GM21717 (cell line): Measurements from ENCODE around the gene GPR160.
A peak's percentile ranks its signal among the peaks of the same experiment; 100 is the strongest.
"Not testable (repeated sequence)": the region's sequence is repeated elsewhere in the genome, so short reads cannot be mapped to it uniquely, and the experiment has no call there.

ENCODE experiments used
- ATAC-seq: cut with Tn5 transposase; IDR thresholded peaks from one replicate; pipeline ENCODE4 v1.9.1; 2021; ENCODE audit warnings: mild to moderate bottlenecking, moderate library complexity; ENCODE audit not compliant: unreplicated experiment

The GPR160 gene

GRCh38 chr3:170037463-170038433, at the start of gene GPR160:
GPR160 (plus strand) TSS chr3:170037995; CDS start chr3:170083973, 45,978 bp downstream.
- peak; percentile 88 for ATAC-seq

- no peak for ATAC-seq
These were observed 47.4 kb upstream of the GPR160 start for GRCh38 chr3:169990431-169990830.

GRCh38 chr3:169992156-169992555, 45.6 kb upstream of the GPR160 start:
- ATAC-seq = no peak

GRCh38 chr3:169992781-169993180, 45.0 kb upstream of the GPR160 start:
- no peak for ATAC-seq

GRCh38 chr3:169993761-169994160, 44.0 kb upstream of the GPR160 start:
- no peak for ATAC-seq

- no peak for ATAC-seq
These were observed 41.7 kb upstream of the GPR160 start for GRCh38 chr3:169996063-169996462.

GRCh38 chr3:169998668-169999131, 39.1 kb upstream of the GPR160 start:
- peak; percentile 50 for ATAC-seq

GRCh38 chr3:169999433-169999832, 38.4 kb upstream of the GPR160 start:
- peak; percentile 95 for ATAC-seq

GRCh38 chr3:170000051-170000450, 37.7 kb upstream of the GPR160 start:
- ATAC-seq = no peak

GRCh38 chr3:170002231-170002630, 35.6 kb upstream of the GPR160 start:
- ATAC-seq = no peak

- ATAC-seq = no peak
These were observed 34.9 kb upstream of the GPR160 start for GRCh38 chr3:170002879-170003278.

- no peak for ATAC-seq
These were observed 33.9 kb upstream of the GPR160 start for GRCh38 chr3:170003881-170004356.

GRCh38 chr3:170007031-170007663, 30.6 kb upstream of the GPR160 start:
- ATAC-seq = peak; percentile 85

GRCh38 chr3:170010498-170010897, 27.3 kb upstream of the GPR160 start:
- ATAC-seq = no peak

GRCh38 chr3:170012683-170013400, 25.0 kb upstream of the GPR160 start:
- ATAC-seq = no peak

GRCh38 chr3:170016057-170016456, 21.7 kb upstream of the GPR160 start:
- ATAC-seq = no peak

GRCh38 chr3:170019306-170019705, 18.5 kb upstream of the GPR160 start:
- ATAC-seq = not testable (repeated sequence)

- ATAC-seq = no peak
These were observed 16.7 kb upstream of the GPR160 start for GRCh38 chr3:170021083-170021482.

- ATAC-seq = no peak
These were observed 15.5 kb upstream of the GPR160 start for GRCh38 chr3:170022336-170022735.

- no peak for ATAC-seq
These were observed 14.6 kb upstream of the GPR160 start for GRCh38 chr3:170023165-170023564.

GRCh38 chr3:170024581-170024980, 13.2 kb upstream of the GPR160 start:
- ATAC-seq = no peak
